H1 (cell line): Measurements from ENCODE around the gene NOXO1.

Experiments used
- EP300 ChIP-seq, 2 experiments: IDR thresholded peaks; 1 replicate in 1 of 2; 2 replicates in 1 of 2; pipeline ENCODE4 v1.6.1; 2011 to 2012; ENCODE audit warnings: low read depth in 2 of 2, low read length in 2 of 2, mild to moderate bottlenecking in 2 of 2, borderline replicate concordance in 1 of 2, inconsistent platforms in 1 of 2, moderate library complexity in 1 of 2
- RFX5 ChIP-seq: IDR thresholded peaks from 2 replicates; pipeline ENCODE4 v1.6.1; 2011; ENCODE audit warnings: low read depth, low read length, improper control_type of control experiment, borderline replicate concordance
- TF ChIP-seq, protein P1 (sequence below), 3 experiments: IDR thresholded peaks; 1 replicate in 2 of 3; 2 replicates in 1 of 3; pipeline versions ENCODE4 v1.5.1 to v1.6.1; 2011; ENCODE audit warnings: low read length in 3 of 3, mild to moderate bottlenecking in 3 of 3, inconsistent platforms in 2 of 3, low read depth in 1 of 3, moderate library complexity in 1 of 3; ENCODE audit not compliant: insufficient read depth in 1 of 3; ENCODE audit errors: control extremely low read depth in 1 of 3

DNA sequence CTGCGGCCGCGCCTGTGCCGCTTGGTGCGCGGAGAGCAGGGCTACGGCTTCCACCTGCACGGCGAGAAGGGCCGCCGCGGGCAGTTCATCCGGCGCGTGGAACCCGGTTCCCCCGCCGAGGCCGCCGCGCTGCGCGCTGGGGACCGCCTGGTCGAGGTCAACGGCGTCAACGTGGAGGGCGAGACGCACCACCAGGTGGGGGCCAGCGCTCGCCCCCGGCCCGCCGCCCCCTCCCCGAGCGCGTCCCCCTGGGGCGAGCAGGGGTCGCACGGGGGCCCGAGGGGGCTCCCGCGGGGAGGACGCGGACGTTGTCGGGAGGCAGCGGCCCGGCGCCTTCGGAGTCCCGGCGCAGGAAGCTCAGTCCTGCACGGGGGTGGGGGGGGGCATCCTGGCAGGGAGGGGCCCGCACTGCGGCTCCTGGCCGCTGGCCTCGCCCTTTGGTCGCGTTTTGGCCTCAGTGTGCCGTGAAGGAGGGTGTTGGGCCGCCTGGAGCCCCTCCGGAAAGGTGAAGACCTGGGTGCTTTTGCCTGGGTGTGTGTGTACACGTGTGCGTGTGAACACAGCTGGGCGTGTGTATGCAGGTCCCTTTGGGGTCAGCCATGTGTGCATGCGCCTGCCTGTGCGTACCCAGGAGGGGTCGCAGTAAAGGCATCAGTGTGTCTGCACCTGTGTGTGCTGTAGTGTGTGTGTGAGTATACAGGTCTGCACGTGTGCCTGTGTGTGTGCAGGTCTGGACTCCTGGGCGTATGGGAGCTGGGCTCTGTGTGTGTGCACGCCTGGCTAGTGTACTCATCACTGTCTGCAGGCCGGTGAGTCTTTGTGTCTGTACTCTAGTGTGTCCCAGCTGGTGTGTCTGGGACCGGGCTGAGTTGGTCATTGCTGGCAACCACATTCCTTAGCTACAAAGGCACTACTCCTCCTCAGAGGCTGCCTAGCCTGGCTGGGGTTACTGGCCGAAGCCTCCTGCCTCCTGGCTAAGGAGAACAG, 46.0 kb upstream of the NOXO1 start:
- TF ChIP-seq RFX5 (no peak), EP300 (IDR thresholded peaks at IDR 0.05; ENCODE audit: borderline replicate concordance in 1 of 2, low read depth in 2 of 2, low read length in 2 of 2) (no peak)
- TF ChIP-seq, protein P1, sequence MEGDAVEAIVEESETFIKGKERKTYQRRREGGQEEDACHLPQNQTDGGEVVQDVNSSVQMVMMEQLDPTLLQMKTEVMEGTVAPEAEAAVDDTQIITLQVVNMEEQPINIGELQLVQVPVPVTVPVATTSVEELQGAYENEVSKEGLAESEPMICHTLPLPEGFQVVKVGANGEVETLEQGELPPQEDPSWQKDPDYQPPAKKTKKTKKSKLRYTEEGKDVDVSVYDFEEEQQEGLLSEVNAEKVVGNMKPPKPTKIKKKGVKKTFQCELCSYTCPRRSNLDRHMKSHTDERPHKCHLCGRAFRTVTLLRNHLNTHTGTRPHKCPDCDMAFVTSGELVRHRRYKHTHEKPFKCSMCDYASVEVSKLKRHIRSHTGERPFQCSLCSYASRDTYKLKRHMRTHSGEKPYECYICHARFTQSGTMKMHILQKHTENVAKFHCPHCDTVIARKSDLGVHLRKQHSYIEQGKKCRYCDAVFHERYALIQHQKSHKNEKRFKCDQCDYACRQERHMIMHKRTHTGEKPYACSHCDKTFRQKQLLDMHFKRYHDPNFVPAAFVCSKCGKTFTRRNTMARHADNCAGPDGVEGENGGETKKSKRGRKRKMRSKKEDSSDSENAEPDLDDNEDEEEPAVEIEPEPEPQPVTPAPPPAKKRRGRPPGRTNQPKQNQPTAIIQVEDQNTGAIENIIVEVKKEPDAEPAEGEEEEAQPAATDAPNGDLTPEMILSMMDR (IDR thresholded peaks at IDR 0.05; ENCODE audit: control extremely low read depth in 1 of 3, insufficient read depth in 1 of 3, low read depth in 1 of 3, low read length in 3 of 3) = peak in 1 of 3 experiments; percentile 15; a peak in 1 of 4 replicates
